Natural killer cell (primary cell): ENCODE results near the gene IPO13. TPM values are rescaled to one million over a fixed set of nuclear protein-coding genes. Genes with fewer than 3 reads are reported as not detected.

Source experiments
- ATAC-seq, 3 donors: fragments of 150-1000 bp in 2 of 3; fragments of 200-7000 bp in 1 of 3; cut with Tn5 transposase; 1 replicate in 1 of 3; 2 replicates in 2 of 3; pipeline ENCODE4 v1.10.0; 2021; ENCODE audit warnings: mild to moderate bottlenecking in 2 of 3, moderate library complexity in 2 of 3
- DNase-seq, 2 donors: peaks; one replicate each; pipeline versions ENCODE4 v3.0.0 to v3.0.0-alpha.2; 2013 to 2021; ENCODE audit warnings: mixed read lengths in 1 of 2
- H3K27ac ChIP-seq: one replicate; pipeline ENCODE4 v1.5.1; 2013; ENCODE audit warnings: mild to moderate bottlenecking, low read length
- H3K27me3 ChIP-seq: one replicate; pipeline ENCODE4 v1.6.1; 2013; ENCODE audit warnings: low read length; ENCODE audit not compliant: control insufficient read depth, insufficient read depth
- H3K36me3 ChIP-seq: one replicate; pipeline ENCODE4 v1.6.1; 2013; ENCODE audit warnings: low read length; ENCODE audit not compliant: control insufficient read depth, insufficient read depth
- H3K4me1 ChIP-seq: one replicate; pipeline ENCODE4 v1.6.1; 2013; ENCODE audit warnings: low read length; ENCODE audit not compliant: control insufficient read depth, insufficient read depth
- H3K4me3 ChIP-seq: one replicate; pipeline ENCODE4 v1.5.1; 2013; ENCODE audit warnings: low read length
- H3K9me3 ChIP-seq: one replicate; pipeline ENCODE4 v1.6.1; 2013; ENCODE audit warnings: low read length; ENCODE audit not compliant: control insufficient read depth, insufficient read depth
- H3K27ac Mint-ChIP-seq, 2 donors: one replicate each; pipeline ENCODE4 v1.8.0; 2022; ENCODE audit warnings: mild to moderate bottlenecking in 2 of 2, mixed read lengths in 2 of 2, moderate library complexity in 1 of 2
- H3K27me3 Mint-ChIP-seq, 2 donors: one replicate each; pipeline ENCODE4 v1.8.0; 2022; ENCODE audit warnings: low read depth in 2 of 2, mixed read lengths in 2 of 2
- H3K36me3 Mint-ChIP-seq: one replicate; pipeline ENCODE4 v1.8.0; 2022; ENCODE audit warnings: mixed read lengths
- H3K4me1 Mint-ChIP-seq, 2 donors: one replicate each; pipeline ENCODE4 v1.8.0; 2022; ENCODE audit warnings: mixed read lengths in 2 of 2
- H3K4me3 Mint-ChIP-seq: one replicate; pipeline ENCODE4 v1.8.0; 2022; ENCODE audit warnings: mild to moderate bottlenecking, moderate library complexity, mixed read lengths
- H3K9me3 Mint-ChIP-seq, 2 donors: one replicate each; pipeline ENCODE4 v1.8.0; 2022; ENCODE audit warnings: mixed read lengths in 2 of 2
- WGBS: methylation state at CpG from one replicate; pipeline ENCODE4 v1.1.7; 2013; ENCODE audit warnings: missing lambda C conversion rate; ENCODE audit not compliant: insufficient coverage; 5-methylcytosine and 5-hydroxymethylcytosine counted together
- intact Hi-C: fragments of 100-400 bp; cut with micrococcal nuclease; formaldehyde crosslinking; loops from one replicate; pipeline ENCODE4 v1.14.2; 2022
- total RNA-seq, 4 donors: library from RNA; stranded (reverse); fragments of 120-200 nt in 1 of 4; gene quantifications; one replicate each; pipeline versions ENCODE4 v1.2.3 to v1.2.4, GENCODE V29; 2013 to 2022
- TF ChIP-seq, protein P1 (sequence below): fragments of 200-600 bp; IDR thresholded peaks from one replicate; pipeline ENCODE4 v1.8.0; 2022; ENCODE audit warnings: antibody characterized with exemption

Gene IPO13
- total RNA-seq, 3 donors from 2014 or later (not counting 1 experiment from before 2014, with no cell fraction given), result 18.1 to 22.7 (median 18.4) TPM

DNA sequence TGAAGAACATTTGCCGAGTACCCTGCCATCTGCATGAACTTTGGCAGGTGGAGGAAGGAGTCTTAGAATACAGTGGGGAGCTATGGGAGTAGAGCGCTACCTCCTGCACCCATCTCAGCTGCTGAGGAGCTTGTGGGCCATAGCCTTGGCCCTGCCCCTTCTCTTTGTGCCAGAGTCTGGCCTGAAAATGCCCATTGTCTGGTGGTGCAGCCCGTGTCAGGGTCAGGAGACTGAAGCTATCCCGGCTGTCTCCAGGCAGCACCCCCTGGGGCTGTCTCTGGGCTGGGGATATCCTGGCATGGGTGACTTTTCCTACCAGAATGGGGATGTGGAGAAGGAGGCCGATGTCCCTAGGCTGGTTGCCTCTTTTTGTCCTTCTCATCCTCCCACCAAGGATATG, 7.3 kb downstream of the IPO13 start:
- ATAC-seq (no peak), DNase-seq (no peak)
- no peaks in the 10 kb centered on the region for H3K27me3 Mint-ChIP-seq
- H3K36me3 Mint-ChIP-seq, result no peaks in the 10 kb centered on the region
- TF ChIP-seq, protein P1, sequence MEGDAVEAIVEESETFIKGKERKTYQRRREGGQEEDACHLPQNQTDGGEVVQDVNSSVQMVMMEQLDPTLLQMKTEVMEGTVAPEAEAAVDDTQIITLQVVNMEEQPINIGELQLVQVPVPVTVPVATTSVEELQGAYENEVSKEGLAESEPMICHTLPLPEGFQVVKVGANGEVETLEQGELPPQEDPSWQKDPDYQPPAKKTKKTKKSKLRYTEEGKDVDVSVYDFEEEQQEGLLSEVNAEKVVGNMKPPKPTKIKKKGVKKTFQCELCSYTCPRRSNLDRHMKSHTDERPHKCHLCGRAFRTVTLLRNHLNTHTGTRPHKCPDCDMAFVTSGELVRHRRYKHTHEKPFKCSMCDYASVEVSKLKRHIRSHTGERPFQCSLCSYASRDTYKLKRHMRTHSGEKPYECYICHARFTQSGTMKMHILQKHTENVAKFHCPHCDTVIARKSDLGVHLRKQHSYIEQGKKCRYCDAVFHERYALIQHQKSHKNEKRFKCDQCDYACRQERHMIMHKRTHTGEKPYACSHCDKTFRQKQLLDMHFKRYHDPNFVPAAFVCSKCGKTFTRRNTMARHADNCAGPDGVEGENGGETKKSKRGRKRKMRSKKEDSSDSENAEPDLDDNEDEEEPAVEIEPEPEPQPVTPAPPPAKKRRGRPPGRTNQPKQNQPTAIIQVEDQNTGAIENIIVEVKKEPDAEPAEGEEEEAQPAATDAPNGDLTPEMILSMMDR, result no peak
- H3K9me3 Mint-ChIP-seq, result no peaks in the 10 kb centered on the region
- intact Hi-C loops, result no loop called here
- H3K27ac ChIP-seq, result no peak overlapping the region
- H3K36me3 ChIP-seq, result peaks cover 21% of the 10 kb centered on the region
- no peaks in the 10 kb centered on the region for H3K9me3 ChIP-seq
- no peak overlapping the region for H3K27ac Mint-ChIP-seq
- H3K4me1 ChIP-seq, result no peaks in the 10 kb centered on the region
- H3K4me1 Mint-ChIP-seq, result peaks cover 11 to 24% of the 10 kb centered on the region in 2 donors
- WGBS, result 97% methylated on average over 5 of the region's 5 CpGs
- no peak overlapping the region for H3K4me3 ChIP-seq
- H3K4me3 Mint-ChIP-seq, result no peak overlapping the region
- no peaks in the 10 kb centered on the region for H3K27me3 ChIP-seq

DNA sequence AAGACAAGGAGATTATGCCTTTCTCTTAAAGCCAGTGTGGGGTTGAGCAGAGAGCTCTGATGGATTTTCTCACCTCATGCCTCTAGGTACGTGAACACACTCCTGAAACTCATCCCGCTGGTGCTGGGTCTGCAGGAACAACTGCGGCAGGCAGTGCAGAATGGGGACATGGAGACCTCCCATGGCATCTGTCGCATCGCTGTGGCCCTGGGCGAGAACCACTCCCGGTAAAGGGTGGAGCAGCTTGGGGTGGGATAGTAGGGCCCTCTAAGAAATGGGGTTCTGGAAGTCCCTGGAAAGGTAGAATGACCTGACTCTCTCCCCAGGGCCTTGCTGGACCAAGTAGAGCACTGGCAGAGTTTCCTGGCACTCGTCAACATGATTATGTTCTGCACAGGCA, 9.5 kb downstream of the IPO13 start:
- WGBS, result 96% methylated on average over 8 of the region's 8 CpGs
- H3K27ac Mint-ChIP-seq, result no peak overlapping the region
- Histone ChIP-seq H3K27me3 (no peaks in the 10 kb centered on the region), H3K36me3 (peaks cover 29% of the 10 kb centered on the region), H3K27ac (no peak overlapping the region), H3K4me3 (no peak overlapping the region), H3K9me3 (no peaks in the 10 kb centered on the region), H3K4me1 (no peaks in the 10 kb centered on the region)
- ATAC-seq (no peak), DNase-seq (no peak)
- H3K4me1 Mint-ChIP-seq, result peaks cover 2 to 10% of the 10 kb centered on the region in 2 donors
- intact Hi-C loops, result no loop called here
- H3K27me3 Mint-ChIP-seq, result no peaks in the 10 kb centered on the region
- TF ChIP-seq, protein P1, result no peak
- H3K36me3 Mint-ChIP-seq, result no peaks in the 10 kb centered on the region
- no peak overlapping the region for H3K4me3 Mint-ChIP-seq
- H3K9me3 Mint-ChIP-seq, result no peaks in the 10 kb centered on the region

- Mint-ChIP-seq H3K4me3 (no peak overlapping the region), H3K36me3 (no peaks in the 10 kb centered on the region), H3K27ac (no peak overlapping the region), H3K27me3 (no peaks in the 10 kb centered on the region), H3K9me3 (no peaks in the 10 kb centered on the region), H3K4me1 (peaks cover 0 to 6% of the 10 kb centered on the region in 2 donors)
- no peak for ATAC-seq
- DNase-seq, result no peak
- Histone ChIP-seq H3K27me3 (no peaks in the 10 kb centered on the region), H3K27ac (no peak overlapping the region), H3K9me3 (no peaks in the 10 kb centered on the region), H3K4me3 (no peak overlapping the region), H3K4me1 (no peaks in the 10 kb centered on the region), H3K36me3 (peaks cover 29% of the 10 kb centered on the region)
- 94% methylated on average over 7 of the region's 7 CpGs for WGBS
- TF ChIP-seq, protein P1, result no peak
- intact Hi-C loops, result no loop called here
Measured at GRCh38 chr1:43957407-43958040, 10.8 kb downstream of the IPO13 start.
